Hematopoietic multipotent progenitor cell treated with erythropoietin and hydrocortisone succinate and interleukin-3 and kit ligand, for 17 days (in vitro differentiated cells): ENCODE results near the gene MYL5.
"Not testable (repeated sequence)": the region's sequence is repeated elsewhere in the genome, so short reads cannot be mapped to it uniquely, and the experiment has no call there.

Source experiments
- DNase-seq: peaks from one replicate; pipeline ENCODE4 v3.0.0-alpha.2; 2015; ENCODE audit warnings: low spot score

MYL5 gene

GRCh38 chr4:657834-658667 lies 16.3 kb upstream of the MYL5 start:
- no peak for DNase-seq

GRCh38 chr4:658681-659667 lies 15.4 kb upstream of the MYL5 start:
- no peak for DNase-seq

GRCh38 chr4:659851-660250 lies 14.5 kb upstream of the MYL5 start:
- DNase-seq = no peak

GRCh38 chr4:660401-660800 lies 13.9 kb upstream of the MYL5 start:
- no peak for DNase-seq

- DNase-seq = no peak
Measured at GRCh38 chr4:661231-661630, 13.1 kb upstream of the MYL5 start.

GRCh38 chr4:661881-662761 lies 12.2 kb upstream of the MYL5 start:
- no peak for DNase-seq

- no peak for DNase-seq
Measured at GRCh38 chr4:663046-663437, 11.3 kb upstream of the MYL5 start.

GRCh38 chr4:663438-664428 lies 10.6 kb upstream of the MYL5 start:
- no peak for DNase-seq

- no peak for DNase-seq
Measured at GRCh38 chr4:664713-665231, 9.6 kb upstream of the MYL5 start.

- no peak for DNase-seq
Measured at GRCh38 chr4:665381-665750, 9.0 kb upstream of the MYL5 start.

GRCh38 chr4:665751-666435 lies 8.4 kb upstream of the MYL5 start:
- no peak for DNase-seq

GRCh38 chr4:666436-666810 lies 7.9 kb upstream of the MYL5 start:
- no peak for DNase-seq

GRCh38 chr4:666822-667544 lies 7.4 kb upstream of the MYL5 start:
- no peak for DNase-seq

GRCh38 chr4:667545-667925 lies 6.8 kb upstream of the MYL5 start:
- DNase-seq = no peak

GRCh38 chr4:668219-668618 lies 6.1 kb upstream of the MYL5 start:
- DNase-seq = not testable (repeated sequence)

- not testable (repeated sequence) for DNase-seq
Measured at GRCh38 chr4:669806-670559, 4.4 kb upstream of the MYL5 start.

GRCh38 chr4:671769-672168 lies 2.6 kb upstream of the MYL5 start:
- DNase-seq = no peak

- DNase-seq = peak; percentile 10
Measured at GRCh38 chr4:673349-674091, 822 bp upstream of the MYL5 start.
